Fibroblast of lung (primary cell): ENCODE measurements around the gene CCDC30. TPM values are rescaled to one million over a fixed set of nuclear protein-coding genes. Genes with fewer than 3 reads are reported as not detected.
A peak's percentile ranks its signal among the peaks of the same experiment; 100 is the strongest.

Source experiments
- DNase-seq, 2 donors: peaks; one replicate each; pipeline versions ENCODE4 v3.0.0 to v3.0.0-alpha.2; 2010; ENCODE audit warnings: low read depth in 2 of 2
- H2AFZ ChIP-seq: 2 replicates; pipeline ENCODE4 v1.5.1; 2012; ENCODE audit warnings: low read length, control low read depth, inconsistent platforms
- H3K27ac ChIP-seq: 2 replicates; pipeline ENCODE4 v1.5.1; 2011; ENCODE audit warnings: low read length, control low read depth; ENCODE audit not compliant: insufficient read depth
- H3K27me3 ChIP-seq: 2 replicates; pipeline ENCODE4 v1.5.1; 2011; ENCODE audit warnings: mild to moderate bottlenecking, low read length; ENCODE audit not compliant: control insufficient read depth, insufficient read depth
- H3K36me3 ChIP-seq: 2 replicates; pipeline ENCODE4 v1.5.1; 2011; ENCODE audit warnings: low read length; ENCODE audit not compliant: control insufficient read depth, insufficient read depth
- H3K4me1 ChIP-seq: 2 replicates; pipeline ENCODE4 v1.5.1; 2011; ENCODE audit warnings: low read length; ENCODE audit not compliant: control insufficient read depth, insufficient read depth; ENCODE audit errors: extremely low read depth
- H3K4me2 ChIP-seq: 2 replicates; pipeline ENCODE4 v1.5.1; 2011; ENCODE audit warnings: low read length, control low read depth; ENCODE audit not compliant: insufficient read depth; ENCODE audit errors: extremely low read depth
- H3K4me3 ChIP-seq, 4 experiments: fragments of 200-600 bp in 1 of 4; sonication (generic) in 1 of 4; replicated peaks in 1 of 4; 2 replicates each; pipeline ENCODE4 v1.5.1; 2011 to 2016; ENCODE audit warnings: low read length in 4 of 4, low read depth in 3 of 4, mild to moderate bottlenecking in 3 of 4, control low read depth in 2 of 4, inconsistent platforms in 1 of 4, mixed read lengths in 1 of 4; ENCODE audit not compliant: insufficient read depth in 1 of 4; ENCODE audit errors: control extremely low read depth in 1 of 4
- H3K79me2 ChIP-seq: 2 replicates; pipeline ENCODE4 v1.5.1; 2012; ENCODE audit warnings: mild to moderate bottlenecking, low read length, inconsistent platforms; ENCODE audit not compliant: control insufficient read depth, insufficient read depth
- H3K9ac ChIP-seq: 2 replicates; pipeline ENCODE4 v1.5.1; 2011; ENCODE audit warnings: mild to moderate bottlenecking, low read length, control low read depth; ENCODE audit not compliant: insufficient read depth
- H3K9me3 ChIP-seq: 2 replicates; pipeline ENCODE4 v1.5.1; 2012; ENCODE audit warnings: low read depth, low read length; ENCODE audit not compliant: control insufficient read depth, insufficient read depth
- H4K20me1 ChIP-seq: 2 replicates; pipeline ENCODE4 v1.5.1; 2011; ENCODE audit warnings: low read length; ENCODE audit not compliant: control insufficient read depth, insufficient read depth; ENCODE audit errors: extremely low read depth
- CTCF ChIP-seq, 2 donors: IDR thresholded peaks in 1 of 2; conservative IDR thresholded peaks in 1 of 2; 1 replicate in 1 of 2; 2 replicates in 1 of 2; pipeline ENCODE4 v1.5.1; 2011 to 2012; ENCODE audit warnings: low read length in 2 of 2, control low read depth in 1 of 2, inconsistent platforms in 1 of 2, low read depth in 1 of 2, mild to moderate bottlenecking in 1 of 2
- EZH2 ChIP-seq: IDR thresholded peaks from 2 replicates; pipeline ENCODE4 v1.5.1; 2012; ENCODE audit warnings: low read length, control low read depth, mild to moderate bottlenecking; ENCODE audit errors: missing control alignments
- polyA plus RNA-seq, 2 donors: library from polyadenylated mRNA; depleted of rRNA in 1 of 2; stranded (reverse) in 1 of 2; unstranded in 1 of 2; fragments of >200 nt; gene quantifications; 2 replicates each; pipeline ENCODE4 v1.2.1, GENCODE V29; 2011 to 2012; ENCODE audit warnings: missing spikeins in 1 of 2
- total RNA-seq: library from RNA; depleted of rRNA; stranded (reverse); fragments of >200 nt; gene quantifications from 2 replicates; pipeline ENCODE4 v1.2.1, GENCODE V29; 2014

CCDC30 gene
- total and polyA plus RNA-seq, 2 donors (not counting 1 experiment from before 2014, with no cell fraction given): 0.56 to 1.3 TPM

- Histone ChIP-seq H3K4me3 (no peak overlapping the region), H3K36me3 (no peaks in the 10 kb centered on the region), H3K4me2 (no peak overlapping the region), H3K79me2 (no peaks in the 10 kb centered on the region), H3K27ac (no peak overlapping the region), H3K9me3 (no peaks in the 10 kb centered on the region), H3K4me1 (no peaks in the 10 kb centered on the region), H3K9ac (no peak overlapping the region), H2AFZ (no peak overlapping the region), H4K20me1 (no peaks in the 10 kb centered on the region), H3K27me3 (no peaks in the 10 kb centered on the region)
- DNase-seq: peak in 1 of 2 donors; percentile 58
- no peak for TF ChIP-seq EZH2
- TF ChIP-seq CTCF (conservative IDR thresholded peaks at IDR 0.05 in 1 of 2, IDR thresholded peaks at IDR 0.05 in 1 of 2; ENCODE audit: low read depth in 1 of 2, low read length in 2 of 2): no peak
These were observed 176.0 kb downstream of the CCDC30 start for GRCh38 chr1:42639116-42639515.

- H3K4me2 ChIP-seq: no peak overlapping the region
- no peak overlapping the region for H3K4me3 ChIP-seq
- no peaks in the 10 kb centered on the region for H3K36me3 ChIP-seq
- no peaks in the 10 kb centered on the region for H3K79me2 ChIP-seq
- H3K27me3 ChIP-seq: no peaks in the 10 kb centered on the region
- no peak overlapping the region for H2AFZ ChIP-seq
- no peaks in the 10 kb centered on the region for H3K9me3 ChIP-seq
- H3K9ac ChIP-seq: no peak overlapping the region
- H3K27ac ChIP-seq: no peak overlapping the region
- no peak for TF ChIP-seq EZH2
- TF ChIP-seq CTCF (conservative IDR thresholded peaks at IDR 0.05 in 1 of 2, IDR thresholded peaks at IDR 0.05 in 1 of 2; ENCODE audit: low read depth in 1 of 2, low read length in 2 of 2): no peak
- no peaks in the 10 kb centered on the region for H4K20me1 ChIP-seq
- DNase-seq: no peak
- no peaks in the 10 kb centered on the region for H3K4me1 ChIP-seq
These were observed 183.0 kb downstream of the CCDC30 start for GRCh38 chr1:42646056-42646455.

GRCh38 chr1:42657201-42657600, 194.1 kb downstream of the CCDC30 start:
- Histone ChIP-seq H3K27ac (no peak overlapping the region), H4K20me1 (no peaks in the 10 kb centered on the region), H3K4me1 (peaks cover 3% of the 10 kb centered on the region), H3K79me2 (peaks cover 8% of the 10 kb centered on the region), H3K9ac (no peak overlapping the region), H3K27me3 (no peaks in the 10 kb centered on the region), H3K36me3 (no peaks in the 10 kb centered on the region), H3K4me3 (peak overlapping the region in 1 of 4 experiments; percentile 91), H3K9me3 (no peaks in the 10 kb centered on the region), H3K4me2 (peak overlapping the region; percentile 90), H2AFZ (peak overlapping the region; percentile 57)
- no peak for DNase-seq
- TF ChIP-seq CTCF (conservative IDR thresholded peaks at IDR 0.05 in 1 of 2, IDR thresholded peaks at IDR 0.05 in 1 of 2; ENCODE audit: low read depth in 1 of 2, low read length in 2 of 2) (no peak), EZH2 (no peak)
